A549 (cell line): Measurements from ENCODE around the gene DBT. TPM values are rescaled to one million over a fixed set of nuclear protein-coding genes. Genes with fewer than 3 reads are reported as not detected.

Experiments
- ATAC-seq, 2 experiments: fragments of 200-7000 bp in 1 of 2; fragments of >200 bp in 1 of 2; cut with Nextera tagmentation in 1 of 2; cut with Tn5 transposase in 1 of 2; 3 replicates each; pipeline versions ENCODE4 v1.8.0 to v1.9.1; 2018 to 2020; ENCODE audit warnings: mild to moderate bottlenecking in 1 of 2, moderate library complexity in 1 of 2
- CTCF ChIA-PET: fragments of 300-600 bp; sonication (Branson Sonifier 250); formaldehyde crosslinking; extraction: SDS; loops from one replicate; lab custom pipeline; 2021; ENCODE audit warnings: antibody characterized with exemption, inconsistent platforms; lab: Yijun Ruan, JAX
- POLR2A ChIA-PET: fragments of 350-600 bp; formaldehyde crosslinking; extraction: SDS; loops from one replicate; lab custom pipeline; 2021; ENCODE audit warnings: antibody characterized with exemption, inconsistent platforms; lab: Yijun Ruan, JAX
- DNase-seq, 2 experiments: peaks; one replicate each; pipeline versions ENCODE4 v3.0.0 to v3.0.0-alpha.2; 2011 to 2016; ENCODE audit warnings: low read depth in 1 of 2, low spot score in 1 of 2
- FAIRE-seq: peaks from 2 replicates; lab custom pipeline; 2011; peaks lifted over from hg19 to GRCh38; lab: Jason Lieb, UNC
- H3K27ac ChIP-seq, 2 experiments: fragments of >200 bp; sonication (Bioruptor Twin); formaldehyde crosslinking; 3 replicates each; pipeline ENCODE4 v1.5.1; 2016 to 2017
- H3K4me1 ChIP-seq: fragments of >200 bp; sonication (Bioruptor Twin); formaldehyde crosslinking; 3 replicates; pipeline ENCODE4 v1.6.1; 2016
- H3K4me2 ChIP-seq: fragments of >200 bp; sonication (Bioruptor Twin); formaldehyde crosslinking; 3 replicates; pipeline ENCODE4 v1.6.1; 2016
- H3K4me3 ChIP-seq: fragments of >200 bp; sonication (Bioruptor Twin); formaldehyde crosslinking; 3 replicates; pipeline ENCODE4 v1.5.1; 2016
- H3K9me3 ChIP-seq: fragments of >200 bp; sonication (Bioruptor Twin); formaldehyde crosslinking; 3 replicates; pipeline ENCODE4 v1.6.1; 2016
- BHLHE40 ChIP-seq: IDR thresholded peaks from 2 replicates; pipeline ENCODE4 v1.6.1; 2012; ENCODE audit warnings: low read depth, low read length, inconsistent platforms
- CBX2 ChIP-seq: fragments of 200-600 bp; sonication (generic); IDR thresholded peaks from 2 replicates; pipeline ENCODE4 v1.6.1; 2016; ENCODE audit warnings: low read depth, mild to moderate bottlenecking, borderline replicate concordance
- CHD2 ChIP-seq: fragments of 150-350 bp; IDR thresholded peaks from 2 replicates; pipeline ENCODE4 v1.6.1; 2014; ENCODE audit warnings: low read length; ENCODE audit not compliant: partially characterized antibody
- EHMT2 ChIP-seq: fragments of 200-600 bp; sonication (generic); IDR thresholded peaks from 2 replicates; pipeline ENCODE4 v1.6.1; 2016; ENCODE audit warnings: antibody characterized with exemption, low read depth, mild to moderate bottlenecking, moderate library complexity
- FOSL2 ChIP-seq, 2 experiments: fragments of 450-650 bp in 1 of 2; fragments of >200 bp in 1 of 2; sonication (Bioruptor Twin) in 1 of 2; formaldehyde crosslinking; IDR thresholded peaks; 2 replicates each; pipeline versions ENCODE4 v1.5.0 to v1.6.1; 2016 to 2020; ENCODE audit warnings: mild to moderate bottlenecking in 1 of 2, moderate library complexity in 1 of 2
- FOXS1 ChIP-seq: fragments of 250-450 bp; sonication (Bioruptor Pico); IDR thresholded peaks from 2 replicates; pipeline ENCODE4 v1.5.0; 2020; ENCODE audit warnings: mild to moderate bottlenecking, moderate library complexity
- HEYL ChIP-seq: fragments of 250-450 bp; sonication (Bioruptor Pico); IDR thresholded peaks from 2 replicates; pipeline ENCODE4 v1.8.0; 2021; ENCODE audit warnings: mild to moderate bottlenecking, moderate library complexity
- HOXA7 ChIP-seq: fragments of 250-450 bp; sonication (Bioruptor Pico); IDR thresholded peaks from 2 replicates; pipeline ENCODE4 v1.5.0; 2020; ENCODE audit warnings: mild to moderate bottlenecking, moderate library complexity
- HOXB5 ChIP-seq: fragments of 250-450 bp; sonication (Bioruptor Pico); IDR thresholded peaks from 2 replicates; pipeline ENCODE4 v1.5.0; 2020; ENCODE audit warnings: mild to moderate bottlenecking, moderate library complexity
- JUN ChIP-seq, 2 experiments: fragments of >200 bp; sonication (Bioruptor Twin); formaldehyde crosslinking; IDR thresholded peaks; 2 replicates in 1 of 2; 3 replicates in 1 of 2; pipeline ENCODE4 v1.6.1; 2016 to 2017
- KDM5A ChIP-seq: fragments of 200-600 bp; sonication (generic); IDR thresholded peaks from 2 replicates; pipeline ENCODE4 v1.6.1; 2016; ENCODE audit warnings: antibody characterized with exemption, mild to moderate bottlenecking
- MAFK ChIP-seq: fragments of 450-650 bp; IDR thresholded peaks from 2 replicates; pipeline ENCODE4 v1.6.1; 2014; ENCODE audit not compliant: partially characterized antibody
- MAZ ChIP-seq: fragments of 150-350 bp; IDR thresholded peaks from 2 replicates; pipeline ENCODE4 v1.6.1; 2014; ENCODE audit warnings: antibody characterized with exemption, low read depth, low read length, borderline replicate concordance
- RCOR1 ChIP-seq: fragments of 150-350 bp; IDR thresholded peaks from 2 replicates; pipeline ENCODE4 v1.6.1; 2014; ENCODE audit warnings: antibody characterized with exemption, low read length, low read depth
- SMC3 ChIP-seq: fragments of >200 bp; sonication (Bioruptor Twin); formaldehyde crosslinking; IDR thresholded peaks from 3 replicates; pipeline ENCODE4 v1.6.1; 2018; ENCODE audit warnings: inconsistent platforms
- TP53 ChIP-seq: fragments of 250-450 bp; sonication (Bioruptor Pico); IDR thresholded peaks from 2 replicates; pipeline ENCODE4 v1.5.0; 2021; ENCODE audit warnings: mild to moderate bottlenecking, moderate library complexity
- ZC3H11A ChIP-seq: fragments of 450-650 bp; IDR thresholded peaks from 2 replicates; pipeline ENCODE4 v1.6.1; 2014; ENCODE audit warnings: antibody characterized with exemption, mild to moderate bottlenecking
- WGBS: methylation state at CpG from one replicate; pipeline ENCODE4 v1.1.6; 2017; ENCODE audit errors: missing lambda C conversion rate; 5-methylcytosine and 5-hydroxymethylcytosine counted together
- polyA plus RNA-seq, 4 experiments: library from polyadenylated mRNA; depleted of rRNA in 3 of 4; stranded (reverse); fragments of >200 nt; fragmentation: RNase III in 1 of 4; extraction: RNeasy Plus Mini Kit Qiagen cat#74134 plus additional on column Dnase treatment in 1 of 4; gene quantifications; 2 replicates in 3 of 4; 3 replicates in 1 of 4; pipeline ENCODE4 v1.2.3, GENCODE V29; 2011 to 2017
- TF ChIP-seq, protein P1 (sequence below): fragments of 250-450 bp; sonication (Bioruptor Pico); IDR thresholded peaks from 2 replicates; pipeline ENCODE4 v1.5.0; 2020; ENCODE audit warnings: low read depth, mild to moderate bottlenecking, moderate library complexity
- TF ChIP-seq, protein P2 (sequence below): IDR thresholded peaks from 2 replicates; pipeline ENCODE4 v1.6.1; 2012
- TF ChIP-seq, protein P3 (sequence below): IDR thresholded peaks from 2 replicates; pipeline ENCODE4 v1.6.1; 2012; ENCODE audit warnings: low read depth, borderline replicate concordance
- TF ChIP-seq, protein P4 (sequence below): fragments of 150-350 bp; IDR thresholded peaks from 2 replicates; pipeline ENCODE4 v1.6.1; 2014; ENCODE audit warnings: low read depth, mild to moderate bottlenecking, low read length
- TF ChIP-seq, protein P5 (sequence below): fragments of >200 bp; sonication (Bioruptor Twin); formaldehyde crosslinking; IDR thresholded peaks from 3 replicates; pipeline ENCODE4 v1.5.1; 2016

DBT gene
- polyA plus RNA-seq, 2 of the 4 experiments (the other 2 are of a cell fraction): 3.6 to 8.7 TPM

DNA sequence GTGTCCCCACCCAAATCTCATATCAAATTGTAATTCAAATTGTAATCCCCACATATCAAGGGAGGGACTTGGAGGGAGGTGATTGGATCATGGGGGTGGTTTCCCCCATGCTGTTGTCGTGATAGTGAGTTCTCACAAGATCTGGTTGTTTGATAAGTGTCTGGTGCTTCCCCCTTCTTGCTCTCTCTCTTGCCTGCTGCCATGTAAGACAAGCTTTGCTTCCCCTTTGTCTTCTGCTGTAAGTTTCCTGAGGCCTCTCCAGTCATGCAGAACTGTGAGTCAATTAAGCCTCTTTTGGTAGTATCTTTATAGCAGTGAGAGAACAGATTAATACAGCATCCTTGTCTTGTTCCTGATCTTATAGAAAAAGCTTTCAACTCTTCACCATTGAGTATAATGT is 65.1 kb downstream of the DBT start (continued):
- TF ChIP-seq RCOR1 (no peak), SMC3 (no peak), BHLHE40 (no peak), HOXB5 (CRISPR knock-in tag) (no peak), MAZ (no peak)
- TF ChIP-seq, protein P1, sequence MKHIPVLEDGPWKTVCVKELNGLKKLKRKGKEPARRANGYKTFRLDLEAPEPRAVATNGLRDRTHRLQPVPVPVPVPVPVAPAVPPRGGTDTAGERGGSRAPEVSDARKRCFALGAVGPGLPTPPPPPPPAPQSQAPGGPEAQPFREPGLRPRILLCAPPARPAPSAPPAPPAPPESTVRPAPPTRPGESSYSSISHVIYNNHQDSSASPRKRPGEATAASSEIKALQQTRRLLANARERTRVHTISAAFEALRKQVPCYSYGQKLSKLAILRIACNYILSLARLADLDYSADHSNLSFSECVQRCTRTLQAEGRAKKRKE (CRISPR knock-in tag): no peak
- TF ChIP-seq, protein P2, sequence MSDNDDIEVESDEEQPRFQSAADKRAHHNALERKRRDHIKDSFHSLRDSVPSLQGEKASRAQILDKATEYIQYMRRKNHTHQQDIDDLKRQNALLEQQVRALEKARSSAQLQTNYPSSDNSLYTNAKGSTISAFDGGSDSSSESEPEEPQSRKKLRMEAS: no peak

GRCh38 chr1:100183370-100183769 is 66.3 kb downstream of the DBT start:
- H3K27ac ChIP-seq: no peak overlapping the region
- POLR2A ChIA-PET: no interaction called here
- WGBS: 89% methylated on average over 3 of the region's 4 CpGs

DNA sequence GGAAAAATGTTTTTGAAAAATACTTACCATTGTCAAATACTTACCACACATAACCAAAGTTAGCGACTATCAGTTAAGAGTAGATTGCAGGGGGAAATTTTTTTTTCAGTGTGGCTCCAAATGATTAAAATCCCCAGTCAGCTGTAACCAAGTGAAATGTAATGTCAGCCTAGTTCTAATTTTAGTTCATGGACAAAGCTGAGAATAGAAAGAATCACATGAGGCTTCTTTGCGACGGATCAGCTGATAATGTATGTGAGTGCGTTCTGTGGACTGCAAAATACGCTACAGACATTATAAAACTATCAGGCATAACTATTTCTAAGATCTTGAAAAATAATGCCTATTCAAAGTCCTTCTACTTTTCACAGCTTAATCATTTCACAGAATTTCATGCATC is 71.5 kb downstream of the DBT start, which contains the start of gene LRRC39:
TSS of gene LRRC39 (minus strand) at position 166 of the 400 bp plus-strand sequence. CDS start 9,740 bp downstream, outside the sequence.
- no peak for TF ChIP-seq JUN (IDR thresholded peaks at IDR 0.05)
- no peak for TF ChIP-seq HOXA7 (CRISPR knock-in tag)
- TF ChIP-seq HEYL: no peak
- TF ChIP-seq MAFK: no peak
- no peak for TF ChIP-seq FOSL2 (IDR thresholded peaks at IDR 0.05)
- no peak for TF ChIP-seq FOSL2 (CRISPR knock-in tag; IDR thresholded peaks at IDR 0.05)
- TF ChIP-seq CBX2: no peak
- no peak for TF ChIP-seq TP53 (CRISPR knock-in tag)
- no peak for TF ChIP-seq CHD2
- TF ChIP-seq FOXS1: no peak
- TF ChIP-seq, protein P3, sequence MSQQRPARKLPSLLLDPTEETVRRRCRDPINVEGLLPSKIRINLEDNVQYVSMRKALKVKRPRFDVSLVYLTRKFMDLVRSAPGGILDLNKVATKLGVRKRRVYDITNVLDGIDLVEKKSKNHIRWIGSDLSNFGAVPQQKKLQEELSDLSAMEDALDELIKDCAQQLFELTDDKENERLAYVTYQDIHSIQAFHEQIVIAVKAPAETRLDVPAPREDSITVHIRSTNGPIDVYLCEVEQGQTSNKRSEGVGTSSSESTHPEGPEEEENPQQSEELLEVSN: no peak
- TF ChIP-seq, protein P4, sequence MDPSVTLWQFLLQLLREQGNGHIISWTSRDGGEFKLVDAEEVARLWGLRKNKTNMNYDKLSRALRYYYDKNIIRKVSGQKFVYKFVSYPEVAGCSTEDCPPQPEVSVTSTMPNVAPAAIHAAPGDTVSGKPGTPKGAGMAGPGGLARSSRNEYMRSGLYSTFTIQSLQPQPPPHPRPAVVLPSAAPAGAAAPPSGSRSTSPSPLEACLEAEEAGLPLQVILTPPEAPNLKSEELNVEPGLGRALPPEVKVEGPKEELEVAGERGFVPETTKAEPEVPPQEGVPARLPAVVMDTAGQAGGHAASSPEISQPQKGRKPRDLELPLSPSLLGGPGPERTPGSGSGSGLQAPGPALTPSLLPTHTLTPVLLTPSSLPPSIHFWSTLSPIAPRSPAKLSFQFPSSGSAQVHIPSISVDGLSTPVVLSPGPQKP: no peak
- no peak for TF ChIP-seq KDM5A
- no peak for TF ChIP-seq ZC3H11A
- no peak for TF ChIP-seq EHMT2
- TF ChIP-seq, protein P5, sequence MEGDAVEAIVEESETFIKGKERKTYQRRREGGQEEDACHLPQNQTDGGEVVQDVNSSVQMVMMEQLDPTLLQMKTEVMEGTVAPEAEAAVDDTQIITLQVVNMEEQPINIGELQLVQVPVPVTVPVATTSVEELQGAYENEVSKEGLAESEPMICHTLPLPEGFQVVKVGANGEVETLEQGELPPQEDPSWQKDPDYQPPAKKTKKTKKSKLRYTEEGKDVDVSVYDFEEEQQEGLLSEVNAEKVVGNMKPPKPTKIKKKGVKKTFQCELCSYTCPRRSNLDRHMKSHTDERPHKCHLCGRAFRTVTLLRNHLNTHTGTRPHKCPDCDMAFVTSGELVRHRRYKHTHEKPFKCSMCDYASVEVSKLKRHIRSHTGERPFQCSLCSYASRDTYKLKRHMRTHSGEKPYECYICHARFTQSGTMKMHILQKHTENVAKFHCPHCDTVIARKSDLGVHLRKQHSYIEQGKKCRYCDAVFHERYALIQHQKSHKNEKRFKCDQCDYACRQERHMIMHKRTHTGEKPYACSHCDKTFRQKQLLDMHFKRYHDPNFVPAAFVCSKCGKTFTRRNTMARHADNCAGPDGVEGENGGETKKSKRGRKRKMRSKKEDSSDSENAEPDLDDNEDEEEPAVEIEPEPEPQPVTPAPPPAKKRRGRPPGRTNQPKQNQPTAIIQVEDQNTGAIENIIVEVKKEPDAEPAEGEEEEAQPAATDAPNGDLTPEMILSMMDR: no peak
- CTCF ChIA-PET: no interaction called here
- 73% methylated on average over 5 of the region's 5 CpGs for WGBS
- POLR2A ChIA-PET: no interaction called here
- Histone ChIP-seq H3K9me3 (no peaks in the 10 kb centered on the region), H3K4me2 (no peak within 1 kb of the TSS), H3K4me3 (no peak within 1 kb of the TSS), H3K27ac (no peak within 1 kb of the TSS), H3K4me1 (no peaks in the 10 kb centered on the region)
- DNase-seq (no peak), ATAC-seq (no peak), FAIRE-seq (no peak)

More at GRCh38 chr1:100183370-100183769, 66.3 kb downstream of the DBT start:
- Histone ChIP-seq H3K4me2 (no peak overlapping the region), H3K9me3 (no peaks in the 10 kb centered on the region), H3K4me1 (no peaks in the 10 kb centered on the region), H3K4me3 (no peak overlapping the region)
- ATAC-seq (no peak), DNase-seq (no peak), FAIRE-seq (no peak)
- CTCF ChIA-PET: no interaction called here
- TF ChIP-seq JUN (IDR thresholded peaks at IDR 0.05): no peak
- TF ChIP-seq HEYL: no peak
